ENCODE data around the gene FFAR1.
"Not testable (repeated sequence)": the region's sequence is repeated elsewhere in the genome, so short reads cannot be mapped to it uniquely, and the experiment has no call there.

The FFAR1 gene

GRCh38 chr19:35360880-35361420 is 13.2 kb downstream of the FFAR1 start:
- no peak for DNase-seq (ENCODE audit: low read depth, low spot score)

GRCh38 chr19:35362261-35363000 is 14.7 kb downstream of the FFAR1 start:
- no peak for DNase-seq (ENCODE audit: low read depth, low spot score)

DNA sequence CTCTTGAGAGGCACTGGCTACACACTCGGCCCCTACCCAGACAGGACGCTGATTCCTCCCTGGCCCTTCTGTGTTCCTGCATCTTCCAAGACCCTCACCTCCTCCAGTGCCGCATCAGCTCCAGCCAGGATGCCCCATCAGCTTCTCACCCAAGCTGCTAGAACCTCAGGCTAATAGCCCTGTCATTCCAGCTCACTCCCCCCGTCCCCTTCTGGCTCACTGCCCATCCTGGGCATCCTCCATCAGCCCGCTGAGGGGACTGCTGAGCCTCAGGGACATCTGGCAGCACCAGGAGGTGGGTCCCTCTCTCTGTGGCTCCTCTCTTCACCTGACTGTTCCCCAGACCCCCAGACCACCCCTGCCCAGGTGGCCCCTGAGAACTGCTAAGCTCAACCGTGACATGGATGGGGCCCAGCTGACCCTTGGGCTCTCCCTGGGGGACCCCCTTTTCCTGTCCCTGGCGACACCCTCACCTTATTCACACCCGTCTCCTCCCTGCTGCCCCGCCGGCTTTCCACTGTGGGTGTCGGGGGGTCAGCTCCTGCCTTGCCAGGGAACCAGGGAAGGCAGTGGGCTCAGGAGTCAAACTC is 15.4 kb downstream of the FFAR1 start:
- DNase-seq (ENCODE audit: low read depth, low spot score): no peak

- DNase-seq (ENCODE audit: low read depth, low spot score): no peak
Observed at GRCh38 chr19:35363711-35364425, 16.2 kb downstream of the FFAR1 start.

- DNase-seq (ENCODE audit: low read depth, low spot score): no peak
Observed at GRCh38 chr19:35365303-35365702, 17.6 kb downstream of the FFAR1 start.

DNA sequence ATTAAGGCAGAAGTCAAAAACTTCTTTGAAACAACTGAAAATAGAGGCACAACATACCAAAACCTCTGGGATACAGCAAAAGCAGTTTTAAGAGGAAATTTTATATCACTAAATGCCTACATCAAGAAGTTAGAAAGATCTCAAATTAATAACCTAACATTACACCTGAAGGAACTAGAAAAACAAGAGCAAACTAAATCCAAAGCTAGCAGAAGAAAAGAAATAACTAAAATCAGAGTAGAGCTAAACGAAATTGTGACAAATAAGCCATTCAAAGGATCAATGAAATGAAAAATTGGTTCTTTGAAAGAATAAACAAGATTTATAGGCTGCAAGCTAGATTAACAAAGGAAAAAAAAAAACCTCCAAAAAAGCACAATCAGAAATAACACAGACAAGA is 20.7 kb downstream of the FFAR1 start:
- DNase-seq (ENCODE audit: low read depth, low spot score): no peak

- no peak for DNase-seq (ENCODE audit: low read depth, low spot score)
Observed at GRCh38 chr19:35369522-35369921, 21.8 kb downstream of the FFAR1 start.

DNA sequence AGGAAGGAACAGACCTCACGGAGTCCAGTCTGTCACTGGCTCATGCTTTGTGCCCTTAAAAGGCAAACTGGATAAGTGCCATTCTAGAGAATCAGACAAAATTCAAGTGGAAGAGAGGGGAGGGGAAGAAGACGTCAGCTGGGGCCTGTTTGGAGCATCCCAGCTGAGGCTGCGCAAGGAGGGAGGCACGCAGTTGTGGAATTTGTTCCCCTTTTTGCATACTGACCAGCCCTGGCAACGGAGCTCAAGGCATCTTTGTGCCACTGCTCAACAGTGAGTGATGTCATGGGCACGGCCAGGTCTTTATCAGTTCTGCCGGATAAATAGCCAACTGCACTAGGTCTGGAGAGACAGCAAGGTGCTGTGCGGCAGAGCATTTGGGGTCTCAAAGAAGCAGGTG is 23.0 kb downstream of the FFAR1 start, which contains the start of gene GPR42:
GPR42 (plus strand) TSS at position 347 of the 400 bp plus-strand sequence. CDS start 292 bp downstream, outside the sequence.
- no peak for DNase-seq (ENCODE audit: low read depth, low spot score)

DNA sequence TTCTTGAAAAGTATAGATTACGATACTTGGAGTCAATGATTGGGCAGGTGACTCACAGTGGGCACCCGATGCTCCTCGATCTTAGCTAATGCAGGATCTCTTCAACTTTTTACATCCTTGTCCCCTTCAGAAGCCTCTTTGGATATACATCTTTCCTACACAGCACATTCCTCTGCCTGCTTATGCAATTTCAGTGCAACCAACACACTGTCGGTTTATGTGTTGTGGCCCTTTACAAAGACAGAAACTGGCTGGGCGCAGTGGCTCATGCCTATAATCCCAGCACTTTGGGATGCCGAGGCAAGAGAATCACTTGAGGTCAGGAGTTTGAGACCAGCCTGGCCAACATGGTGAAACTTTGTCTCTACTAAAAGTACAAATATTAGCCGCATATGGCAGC is 25.8 kb downstream of the FFAR1 start:
- no peak for DNase-seq (ENCODE audit: low read depth, low spot score)

- DNase-seq (ENCODE audit: low read depth, low spot score): not testable (repeated sequence)
Observed at GRCh38 chr19:35374031-35374430, 26.3 kb downstream of the FFAR1 start.

DNA sequence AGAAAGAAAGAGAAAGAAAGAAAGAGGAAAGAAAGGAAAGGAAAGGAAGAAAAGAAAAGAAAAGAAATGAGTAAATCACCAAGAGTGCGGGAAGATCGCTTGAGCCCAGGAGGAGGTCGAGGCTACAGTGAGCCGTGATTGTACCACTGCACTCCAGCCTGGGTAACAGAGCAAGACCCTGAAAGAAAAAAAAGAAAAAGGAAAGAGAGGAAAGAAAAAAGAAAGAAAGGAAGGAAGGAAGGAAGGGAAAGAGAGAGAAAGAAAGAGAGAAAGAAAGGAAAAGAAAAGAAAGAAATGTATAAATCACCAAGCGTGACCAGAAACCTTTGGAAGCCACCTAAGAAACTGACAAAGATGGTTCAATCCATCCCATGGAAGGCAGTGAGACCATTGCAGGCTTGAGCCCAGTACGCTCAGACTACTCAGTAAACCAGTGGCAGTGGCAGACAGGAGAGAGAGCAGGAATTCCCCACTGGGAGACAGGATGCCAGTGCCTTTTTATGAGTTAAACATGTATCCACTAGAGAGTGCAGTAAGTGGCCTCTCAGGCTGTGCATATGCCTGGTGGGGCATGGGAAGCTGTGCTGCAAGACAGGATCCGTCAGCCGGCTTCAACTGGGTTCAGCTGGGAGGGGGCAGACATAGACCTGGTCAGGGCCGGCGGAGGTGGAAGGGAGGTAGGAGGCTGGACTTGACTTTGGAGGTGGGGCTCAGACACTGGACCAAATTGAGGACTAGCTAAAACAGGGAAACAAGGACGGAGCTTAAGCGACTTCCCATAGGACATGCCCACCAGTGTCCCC is 28.0 kb downstream of the FFAR1 start:
- no peak for DNase-seq (ENCODE audit: low read depth, low spot score)

DNA sequence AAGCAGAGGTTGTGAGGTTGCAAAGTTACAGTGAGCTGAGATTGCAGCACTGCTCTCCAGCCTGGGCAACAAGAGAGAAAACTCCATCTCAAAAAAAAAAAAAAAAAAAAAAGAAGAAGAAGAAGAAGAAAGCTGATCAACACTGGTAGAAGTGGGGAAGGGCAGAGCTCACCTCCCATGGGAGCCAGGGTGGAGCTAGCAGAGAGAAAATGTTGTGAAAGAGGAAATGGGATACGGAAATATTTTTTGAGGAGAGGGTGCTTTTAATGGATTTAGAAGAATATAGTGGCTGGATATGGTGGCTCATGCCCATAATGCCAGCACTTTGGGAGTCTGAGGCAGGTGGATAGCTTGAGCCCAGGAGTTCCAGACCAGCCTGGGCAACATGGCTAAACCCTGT is 30.0 kb downstream of the FFAR1 start:
- DNase-seq (ENCODE audit: low read depth, low spot score): no peak

GRCh38 chr19:35378356-35378755 is 30.7 kb downstream of the FFAR1 start:
- DNase-seq (ENCODE audit: low read depth, low spot score): no peak

DNA sequence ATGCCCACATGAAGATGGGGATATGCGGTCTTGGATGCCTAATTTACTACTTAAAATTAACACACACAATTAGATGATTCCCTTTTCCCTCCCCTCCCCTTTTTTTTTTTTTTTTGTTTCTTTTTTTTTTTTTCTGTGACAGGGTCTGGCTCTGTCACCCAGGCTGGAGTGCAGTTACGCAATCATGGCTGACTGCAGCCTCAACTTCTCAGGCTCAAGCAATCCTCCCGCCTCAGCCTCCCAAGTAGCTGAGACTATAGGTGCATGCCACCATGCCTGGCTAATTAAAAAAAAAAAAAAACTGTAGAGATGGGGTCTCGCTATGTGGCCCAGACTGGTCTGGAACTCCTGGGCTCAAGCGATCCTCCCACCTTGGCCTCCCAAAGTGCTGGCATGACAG is 31.8 kb downstream of the FFAR1 start:
- DNase-seq (ENCODE audit: low read depth, low spot score): not testable (repeated sequence)

- no peak for DNase-seq (ENCODE audit: low read depth, low spot score)
Observed at GRCh38 chr19:35379992-35380391, 32.3 kb downstream of the FFAR1 start.

- DNase-seq (ENCODE audit: low read depth, low spot score): no peak
Observed at GRCh38 chr19:35380450-35381124, 32.9 kb downstream of the FFAR1 start.

- DNase-seq (ENCODE audit: low read depth, low spot score): no peak
Observed at GRCh38 chr19:35381318-35381717, 33.6 kb downstream of the FFAR1 start.

GRCh38 chr19:35381926-35382325 is 34.2 kb downstream of the FFAR1 start:
- DNase-seq (ENCODE audit: low read depth, low spot score): no peak

GRCh38 chr19:35383536-35383935 is 35.8 kb downstream of the FFAR1 start:
- DNase-seq (ENCODE audit: low read depth, low spot score): no peak

DNA sequence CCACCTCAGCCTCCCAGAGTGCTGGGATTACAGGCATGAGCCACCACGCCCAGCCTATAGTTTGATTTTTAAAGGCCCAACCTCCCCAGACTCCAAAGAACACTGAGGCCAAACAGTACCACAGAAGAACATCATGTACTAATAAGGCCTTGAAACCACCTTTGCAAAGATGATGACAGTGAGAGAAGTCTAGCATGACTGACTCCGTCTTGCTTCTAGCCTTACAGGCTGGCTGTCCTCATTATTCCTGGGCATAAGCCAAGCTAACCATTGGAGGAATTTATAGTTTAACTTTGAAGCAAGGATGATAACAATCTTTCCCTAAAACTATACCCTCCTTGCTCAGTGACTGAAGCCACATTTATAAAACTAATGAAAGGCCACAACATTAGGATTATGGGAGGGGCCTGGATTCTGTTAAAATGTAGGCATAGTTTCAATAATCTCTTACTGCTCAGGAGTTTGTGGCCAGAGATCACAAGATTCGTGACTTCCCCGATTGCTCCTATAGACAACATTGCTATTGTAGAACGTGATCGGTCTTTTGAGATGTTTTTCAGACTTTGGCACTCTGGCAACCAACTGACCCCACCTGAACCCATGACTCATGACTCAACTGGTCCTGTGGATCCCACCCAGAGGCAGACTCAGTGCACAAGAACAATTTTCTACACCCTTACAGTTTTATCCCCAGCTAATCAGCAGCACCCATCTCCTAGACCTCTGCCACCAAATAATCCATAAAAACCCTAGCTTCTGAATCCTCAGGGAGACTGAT is 40.8 kb downstream of the FFAR1 start:
- no peak for DNase-seq (ENCODE audit: low read depth, low spot score)
